SK-N-SH treated with all-trans-retinoic acid at 6 μM for 48 hours (cell line): ENCODE results near the gene GARIN5A.

Experiments used
- RARB ChIP-seq: fragments of 250-450 bp; sonication (Bioruptor Pico); IDR thresholded peaks from 2 replicates; pipeline ENCODE4 v1.8.0; 2021; ENCODE audit warnings: mild to moderate bottlenecking, moderate library complexity
- TOX ChIP-seq: fragments of 250-450 bp; sonication (Bioruptor Pico); IDR thresholded peaks from 2 replicates; pipeline ENCODE4 v1.8.0; 2021; ENCODE audit warnings: mild to moderate bottlenecking, moderate library complexity, borderline replicate concordance
- ZFP3 ChIP-seq: fragments of 250-450 bp; sonication (Bioruptor Pico); IDR thresholded peaks from 2 replicates; pipeline ENCODE4 v1.5.0; 2020; ENCODE audit warnings: mild to moderate bottlenecking, moderate library complexity
- TF ChIP-seq, protein P1 (sequence below): fragments of 250-450 bp; sonication (Bioruptor Pico); IDR thresholded peaks from 2 replicates; pipeline ENCODE4 v1.8.0; 2021; ENCODE audit warnings: low read depth, mild to moderate bottlenecking, moderate library complexity, borderline replicate concordance

DNA sequence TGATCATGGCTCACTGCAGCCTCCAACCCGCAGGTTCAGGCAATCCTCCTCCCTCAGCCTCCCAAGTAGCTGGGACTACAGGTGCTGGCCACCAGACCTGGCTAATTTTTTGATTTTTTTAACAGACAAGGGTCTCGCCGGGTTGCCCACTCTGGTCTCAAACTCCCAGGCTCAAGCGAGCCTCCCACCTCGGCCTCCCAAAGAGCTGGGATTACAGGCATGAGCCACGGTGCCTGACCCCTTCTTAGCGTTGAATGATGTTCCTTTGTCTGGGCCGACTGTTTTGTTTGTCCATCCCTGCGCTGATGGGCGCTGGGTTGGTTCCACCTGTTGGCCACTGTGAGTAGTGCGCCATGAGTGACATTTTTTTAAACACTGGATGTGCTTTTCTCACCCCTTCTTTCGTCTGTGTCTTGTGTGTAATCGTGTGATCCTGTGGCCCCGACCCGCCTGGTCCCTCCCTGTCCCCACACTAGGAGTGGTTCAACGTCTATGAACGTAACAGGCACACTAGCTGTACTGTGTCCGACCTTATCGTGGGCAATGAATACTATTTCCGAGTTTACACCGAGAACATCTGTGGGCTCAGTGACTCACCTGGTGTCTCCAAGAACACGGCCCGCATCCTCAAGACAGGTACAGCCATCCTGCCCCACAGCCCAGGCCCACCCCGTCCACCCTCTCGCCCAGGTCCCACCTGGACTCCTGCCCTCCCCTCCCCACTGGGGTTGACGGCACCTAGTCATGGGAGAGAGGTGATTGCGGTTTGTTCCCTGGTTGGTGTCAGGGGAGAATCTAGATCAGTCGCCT is 15.4 kb downstream of the GARIN5A start:
- TF ChIP-seq RARB (CRISPR knock-in tag) (no peak), ZFP3 (CRISPR knock-in tag) (no peak), TOX (CRISPR knock-in tag) (no peak)
- TF ChIP-seq, protein P1, sequence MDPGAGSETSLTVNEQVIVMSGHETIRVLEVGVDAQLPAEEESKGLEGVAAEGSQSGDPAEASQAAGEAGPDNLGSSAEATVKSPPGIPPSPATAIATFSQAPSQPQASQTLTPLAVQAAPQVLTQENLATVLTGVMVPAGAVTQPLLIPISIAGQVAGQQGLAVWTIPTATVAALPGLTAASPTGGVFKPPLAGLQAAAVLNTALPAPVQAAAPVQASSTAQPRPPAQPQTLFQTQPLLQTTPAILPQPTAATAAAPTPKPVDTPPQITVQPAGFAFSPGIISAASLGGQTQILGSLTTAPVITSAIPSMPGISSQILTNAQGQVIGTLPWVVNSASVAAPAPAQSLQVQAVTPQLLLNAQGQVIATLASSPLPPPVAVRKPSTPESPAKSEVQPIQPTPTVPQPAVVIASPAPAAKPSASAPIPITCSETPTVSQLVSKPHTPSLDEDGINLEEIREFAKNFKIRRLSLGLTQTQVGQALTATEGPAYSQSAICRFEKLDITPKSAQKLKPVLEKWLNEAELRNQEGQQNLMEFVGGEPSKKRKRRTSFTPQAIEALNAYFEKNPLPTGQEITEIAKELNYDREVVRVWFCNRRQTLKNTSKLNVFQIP (CRISPR knock-in tag): no peak
